HG03039 (cell line): ENCODE measurements around the gene TADA1.

Experiments used
- ATAC-seq: cut with Tn5 transposase; IDR thresholded peaks from one replicate; pipeline ENCODE4 v1.9.1; 2021; ENCODE audit warnings: mild to moderate bottlenecking, moderate library complexity; ENCODE audit not compliant: unreplicated experiment

The TADA1 gene

GRCh38 chr1:166875734-166876539 lies at the start of gene TADA1:
TADA1 (minus strand) TSS chr1:166876264; CDS start chr1:166876233, 31 bp downstream.
- ATAC-seq: peak; percentile 85

GRCh38 chr1:166924823-166925541 lies 48.9 kb upstream of the TADA1 start:
- peak; percentile 74 for ATAC-seq

- no peak for ATAC-seq
These were observed 44.8 kb upstream of the TADA1 start for GRCh38 chr1:166920561-166921475.

GRCh38 chr1:166918956-166919316 lies 42.9 kb upstream of the TADA1 start:
- no peak for ATAC-seq

- ATAC-seq: no peak
These were observed 42.3 kb upstream of the TADA1 start for GRCh38 chr1:166918088-166918955.

- ATAC-seq: no peak
These were observed 39.9 kb upstream of the TADA1 start for GRCh38 chr1:166915941-166916340.

- ATAC-seq: no peak
These were observed 39.0 kb upstream of the TADA1 start for GRCh38 chr1:166915042-166915441.

- no peak for ATAC-seq
These were observed 38.0 kb upstream of the TADA1 start for GRCh38 chr1:166914111-166914510.

GRCh38 chr1:166911624-166912023 lies 35.6 kb upstream of the TADA1 start:
- no peak for ATAC-seq

- ATAC-seq: peak; percentile 95
These were observed 34.4 kb upstream of the TADA1 start for GRCh38 chr1:166910396-166910994.

GRCh38 chr1:166908942-166909341 lies 32.9 kb upstream of the TADA1 start:
- no peak for ATAC-seq

GRCh38 chr1:166907763-166908162 lies 31.7 kb upstream of the TADA1 start:
- ATAC-seq: no peak

- ATAC-seq: no peak
These were observed 31.0 kb upstream of the TADA1 start for GRCh38 chr1:166907051-166907450.

- ATAC-seq: no peak
These were observed 30.6 kb upstream of the TADA1 start for GRCh38 chr1:166906647-166907046.

GRCh38 chr1:166905900-166906299 lies 29.8 kb upstream of the TADA1 start:
- no peak for ATAC-seq

- ATAC-seq: no peak
These were observed 29.1 kb upstream of the TADA1 start for GRCh38 chr1:166905136-166905535.

- no peak for ATAC-seq
These were observed 27.2 kb upstream of the TADA1 start for GRCh38 chr1:166903232-166903631.

GRCh38 chr1:166902279-166902678 lies 26.2 kb upstream of the TADA1 start:
- ATAC-seq: no peak

- no peak for ATAC-seq
These were observed 24.9 kb upstream of the TADA1 start for GRCh38 chr1:166900987-166901386.

GRCh38 chr1:166899769-166900168 lies 23.7 kb upstream of the TADA1 start:
- ATAC-seq: no peak
